Tongue (tissue), 2 donors: ENCODE measurements around the gene MAML1. TPM values are rescaled to one million over a fixed set of nuclear protein-coding genes. Genes with fewer than 3 reads are reported as not detected.
A peak's percentile ranks its signal among the peaks of the same experiment; 100 is the strongest.

ENCODE experiments used
- DNase-seq: peaks from one replicate; pipeline ENCODE4 v3.0.0-alpha.2; 2015
- total RNA-seq: library from RNA; depleted of rRNA; stranded (reverse); fragments of >200 nt; gene quantifications from one replicate; pipeline ENCODE4 v1.2.3, GENCODE V29; 2014

The MAML1 gene
- total RNA-seq, 1 donor from 2014 or later = 19.6 TPM

GRCh38 chr5:179806250-179807048 is 73.8 kb downstream of the MAML1 start, which contains the start of gene MGAT4B:
Gene MGAT4B (minus strand): TSS chr5:179806866. CDS start chr5:179806583, 283 bp downstream.
- DNase-seq = peak; percentile 89

- DNase-seq = no peak
Observed at GRCh38 chr5:179812135-179812825, 79.7 kb downstream of the MAML1 start.

GRCh38 chr5:179812997-179813607 is 80.5 kb downstream of the MAML1 start:
- no peak for DNase-seq

- no peak for DNase-seq
Observed at GRCh38 chr5:179814090-179814489, 81.5 kb downstream of the MAML1 start.

GRCh38 chr5:179815491-179816249 is 83.0 kb downstream of the MAML1 start:
- DNase-seq = no peak

GRCh38 chr5:179816401-179816795 is 83.8 kb downstream of the MAML1 start:
- no peak for DNase-seq

GRCh38 chr5:179816796-179817469 is 84.3 kb downstream of the MAML1 start:
- DNase-seq = no peak

GRCh38 chr5:179817470-179817840 is 84.8 kb downstream of the MAML1 start:
- no peak for DNase-seq

- DNase-seq = no peak
Observed at GRCh38 chr5:179817890-179818745, 85.5 kb downstream of the MAML1 start.

GRCh38 chr5:179818746-179819295 is 86.2 kb downstream of the MAML1 start:
- peak; percentile 91 for DNase-seq

- peak; percentile 61 for DNase-seq
Observed at GRCh38 chr5:179819296-179820126, 86.9 kb downstream of the MAML1 start.

GRCh38 chr5:179820127-179820482 is 87.5 kb downstream of the MAML1 start:
- DNase-seq = no peak

- DNase-seq = peak; percentile 93
Observed at GRCh38 chr5:179820483-179821297, 88.1 kb downstream of the MAML1 start, which contains the start of gene SQSTM1. Gene SQSTM1 (plus strand): TSS chr5:179820905. CDS start chr5:179820937, 32 bp downstream.

- peak; percentile 97 for DNase-seq
Observed at GRCh38 chr5:179821298-179822058, 88.9 kb downstream of the MAML1 start.

GRCh38 chr5:179822059-179822432 is 89.4 kb downstream of the MAML1 start:
- no peak for DNase-seq

- no peak for DNase-seq
Observed at GRCh38 chr5:179822444-179822990, 89.9 kb downstream of the MAML1 start.

- no peak for DNase-seq
Observed at GRCh38 chr5:179823937-179824744, 91.5 kb downstream of the MAML1 start.
